Ascending aorta (tissue), 2 donors: ENCODE results near the gene SNX3. TPM values are rescaled to one million over a fixed set of nuclear protein-coding genes. Genes with fewer than 3 reads are reported as not detected.

Experiments used
- DNase-seq, 2 donors: peaks; one replicate each; pipeline ENCODE4 v3.0.0-alpha.2; 2019; ENCODE audit warnings: low spot score in 2 of 2
- H3K27ac ChIP-seq, 2 donors: fragments of 200-600 bp; sonication (generic); one replicate each; pipeline ENCODE4 v1.5.1; 2016 to 2017; ENCODE audit warnings: mild to moderate bottlenecking in 1 of 2
- H3K27me3 ChIP-seq: fragments of 200-600 bp; sonication (generic); one replicate; pipeline ENCODE4 v1.5.1; 2017
- H3K36me3 ChIP-seq, 2 donors: fragments of 200-600 bp; sonication (generic); one replicate each; pipeline ENCODE4 v1.5.1; 2016
- H3K4me1 ChIP-seq, 2 donors: fragments of 200-600 bp; sonication (generic); one replicate each; pipeline ENCODE4 v1.5.1; 2016 to 2017; ENCODE audit warnings: mild to moderate bottlenecking in 1 of 2
- H3K4me3 ChIP-seq, 2 donors: fragments of 200-600 bp; sonication (generic); one replicate each; pipeline ENCODE4 v1.5.1; 2016 to 2017; ENCODE audit warnings: mild to moderate bottlenecking in 1 of 2
- H3K9me3 ChIP-seq, 2 donors: fragments of 200-600 bp; sonication (generic); one replicate each; pipeline ENCODE4 v1.5.1; 2016
- CTCF ChIP-seq, 3 experiments: fragments of 200-600 bp in 2 of 3; fragments of 450-650 bp in 1 of 3; sonication (generic) in 2 of 3; IDR thresholded peaks; one replicate each; pipeline ENCODE4 v1.5.1; 2016 to 2019; ENCODE audit warnings: antibody characterized with exemption in 3 of 3, mild to moderate bottlenecking in 1 of 3, moderate library complexity in 1 of 3
- intact Hi-C: fragments of 100-400 bp; cut with DNase I; formaldehyde crosslinking; loops from one replicate; pipeline ENCODE4 v1.15.1; 2023
- total RNA-seq: library from RNA; depleted of rRNA; stranded (reverse); fragments of >200 nt; gene quantifications from one replicate; pipeline ENCODE4 v1.1.0, GENCODE V29; 2016

The SNX3 gene
- total RNA-seq, 1 donor from 2014 or later, result 112 TPM

- peak overlapping the region; percentile 17 to 41 for H3K4me3 ChIP-seq
- H3K9me3 ChIP-seq, result no peaks in the 10 kb centered on the region
- no peaks in the 10 kb centered on the region for H3K36me3 ChIP-seq
- peaks cover 14% of the 10 kb centered on the region for H3K27me3 ChIP-seq
- no peak for TF ChIP-seq CTCF (IDR thresholded peaks at IDR 0.05)
- DNase-seq, result peak in 1 of 2 donors; percentile 37
- intact Hi-C loops, result no loop called here
- no peak overlapping the region for H3K27ac ChIP-seq
- H3K4me1 ChIP-seq, result peaks cover 6 to 29% of the 10 kb centered on the region in 2 donors
Observed at GRCh38 chr6:108168090-108168463, 92.8 kb downstream of the SNX3 start.

GRCh38 chr6:108167449-108168089, 93.3 kb downstream of the SNX3 start:
- Histone ChIP-seq H3K27me3 (peaks cover 14% of the 10 kb centered on the region), H3K27ac (no peak overlapping the region), H3K9me3 (no peaks in the 10 kb centered on the region), H3K36me3 (no peaks in the 10 kb centered on the region), H3K4me3 (peak overlapping the region; percentile 25 to 41), H3K4me1 (peaks cover 6 to 29% of the 10 kb centered on the region in 2 donors)
- TF ChIP-seq CTCF (IDR thresholded peaks at IDR 0.05), result no peak
- DNase-seq, result peak in 1 of 2 donors; percentile 52
- intact Hi-C loops, result no loop called here

GRCh38 chr6:108166664-108167448, 94.0 kb downstream of the SNX3 start:
- Histone ChIP-seq H3K9me3 (no peaks in the 10 kb centered on the region), H3K4me3 (peak overlapping the region; percentile 25 to 52), H3K36me3 (no peaks in the 10 kb centered on the region), H3K4me1 (peaks cover 6 to 29% of the 10 kb centered on the region in 2 donors), H3K27me3 (peaks cover 19% of the 10 kb centered on the region), H3K27ac (no peak overlapping the region)
- intact Hi-C loops, result no loop called here
- no peak for TF ChIP-seq CTCF (IDR thresholded peaks at IDR 0.05)
- DNase-seq, result peak in 1 of 2 donors; percentile 51

DNA sequence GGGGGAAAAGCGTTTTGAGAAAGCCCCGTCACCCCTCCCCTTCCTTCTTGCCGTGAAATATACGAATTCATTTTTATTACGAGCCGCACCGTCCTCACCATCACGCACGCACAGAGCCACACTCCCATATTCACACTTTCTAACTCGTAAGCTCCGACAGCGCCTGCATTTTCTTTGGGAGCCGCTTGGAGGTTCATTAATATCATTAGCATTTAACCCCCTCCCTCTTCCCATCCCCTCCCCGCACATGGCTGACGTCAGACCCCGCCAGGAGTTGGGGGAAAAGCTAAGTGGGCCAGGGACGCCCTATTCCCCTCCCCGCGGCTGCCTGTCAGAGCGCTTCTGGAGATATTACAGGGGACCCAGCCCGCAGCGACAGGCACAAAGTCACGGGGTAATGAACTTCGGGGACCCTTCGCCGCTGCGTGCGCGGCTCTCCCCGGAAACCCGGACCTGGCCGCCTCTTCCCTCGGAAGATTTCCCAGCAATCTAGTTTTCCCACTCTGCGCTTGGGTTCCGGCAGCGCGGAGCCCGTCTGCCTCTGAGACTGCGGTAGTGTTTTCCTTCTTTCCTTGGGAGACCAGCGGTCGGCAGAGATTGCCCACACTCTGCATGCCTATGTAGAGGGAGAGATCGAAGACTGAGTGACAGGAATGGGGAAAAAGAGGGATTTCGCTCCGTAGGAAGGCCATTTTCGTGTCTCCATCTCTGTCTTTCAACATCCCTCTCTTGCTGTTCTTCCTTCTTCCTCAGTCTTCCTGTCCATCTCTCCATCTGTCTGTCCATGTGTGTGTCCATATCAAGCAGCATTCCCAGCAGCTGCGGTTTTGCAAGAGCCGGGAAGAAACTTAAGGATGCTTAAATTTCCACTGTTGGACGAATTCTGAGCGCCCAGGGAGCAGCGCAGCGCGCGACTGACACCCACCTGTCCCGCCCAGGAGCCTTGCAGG, 94.9 kb downstream of the SNX3 start, which contains the start of gene NR2E1:
Gene NR2E1 (plus strand): TSS at position 309 of the 950 bp plus-strand sequence. CDS start 744 bp downstream, outside the sequence.
- Histone ChIP-seq H3K9me3 (no peaks in the 10 kb centered on the region), H3K27me3 (peaks cover 19% of the 10 kb centered on the region), H3K4me3 (peak within 1 kb of the TSS; percentile 27 to 52), H3K27ac (no peak within 1 kb of the TSS), H3K36me3 (no peaks in the 10 kb centered on the region), H3K4me1 (peaks cover 6 to 29% of the 10 kb centered on the region in 2 donors)
- TF ChIP-seq CTCF (IDR thresholded peaks at IDR 0.05), result no peak
- peak in 1 of 2 donors; percentile 50 for DNase-seq
- intact Hi-C loops, result no loop called here
